Iris pigment epithelial cell (primary cell): Measurements from ENCODE around the gene CREB5.

ENCODE experiments used
- DNase-seq: peaks from one replicate; pipeline ENCODE4 v3.0.0-alpha.2; 2011; ENCODE audit warnings: low read depth

The CREB5 gene

GRCh38 chr7:28516390-28517172, 104.3 kb downstream of the CREB5 start:
- no peak for DNase-seq

DNA sequence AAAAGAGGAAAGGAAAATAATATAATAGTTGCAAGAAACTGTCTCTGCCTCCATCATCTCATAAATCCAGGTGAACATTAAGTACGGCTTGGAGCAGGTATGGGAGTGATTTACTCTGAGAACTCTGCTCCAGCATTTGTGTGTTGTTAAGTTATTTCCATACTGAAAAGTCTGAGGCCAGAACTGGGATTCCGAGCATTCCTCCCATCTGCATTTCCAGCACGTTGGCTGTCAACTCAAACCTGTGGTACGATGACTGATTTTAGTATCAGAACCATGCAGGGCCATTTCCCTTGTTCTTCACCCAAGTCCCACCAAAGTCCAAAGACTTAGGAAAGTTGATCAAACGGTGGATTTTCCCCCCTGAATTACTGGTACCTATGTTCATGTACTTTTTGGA, 104.9 kb downstream of the CREB5 start:
- no peak for DNase-seq

DNA sequence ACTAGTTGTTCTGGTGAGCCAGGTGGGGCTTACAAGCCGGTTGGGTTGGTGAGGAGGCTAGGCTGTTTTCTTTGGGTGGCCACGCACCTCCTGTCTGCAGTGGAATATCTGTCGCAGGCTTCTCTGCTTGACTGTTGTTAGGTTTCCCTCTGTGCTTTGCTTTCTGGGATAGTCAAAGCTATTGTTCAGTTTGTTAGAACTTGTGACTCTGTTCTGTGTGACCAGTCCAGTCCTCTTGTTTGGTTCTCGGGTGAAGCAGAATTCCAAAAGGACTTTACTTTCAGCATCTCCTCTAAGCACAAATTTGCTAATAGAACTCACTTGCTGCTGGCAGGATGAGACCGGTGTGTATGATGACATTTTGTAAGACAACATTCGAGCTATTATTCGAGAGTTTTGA, 105.3 kb downstream of the CREB5 start:
- DNase-seq: no peak

DNA sequence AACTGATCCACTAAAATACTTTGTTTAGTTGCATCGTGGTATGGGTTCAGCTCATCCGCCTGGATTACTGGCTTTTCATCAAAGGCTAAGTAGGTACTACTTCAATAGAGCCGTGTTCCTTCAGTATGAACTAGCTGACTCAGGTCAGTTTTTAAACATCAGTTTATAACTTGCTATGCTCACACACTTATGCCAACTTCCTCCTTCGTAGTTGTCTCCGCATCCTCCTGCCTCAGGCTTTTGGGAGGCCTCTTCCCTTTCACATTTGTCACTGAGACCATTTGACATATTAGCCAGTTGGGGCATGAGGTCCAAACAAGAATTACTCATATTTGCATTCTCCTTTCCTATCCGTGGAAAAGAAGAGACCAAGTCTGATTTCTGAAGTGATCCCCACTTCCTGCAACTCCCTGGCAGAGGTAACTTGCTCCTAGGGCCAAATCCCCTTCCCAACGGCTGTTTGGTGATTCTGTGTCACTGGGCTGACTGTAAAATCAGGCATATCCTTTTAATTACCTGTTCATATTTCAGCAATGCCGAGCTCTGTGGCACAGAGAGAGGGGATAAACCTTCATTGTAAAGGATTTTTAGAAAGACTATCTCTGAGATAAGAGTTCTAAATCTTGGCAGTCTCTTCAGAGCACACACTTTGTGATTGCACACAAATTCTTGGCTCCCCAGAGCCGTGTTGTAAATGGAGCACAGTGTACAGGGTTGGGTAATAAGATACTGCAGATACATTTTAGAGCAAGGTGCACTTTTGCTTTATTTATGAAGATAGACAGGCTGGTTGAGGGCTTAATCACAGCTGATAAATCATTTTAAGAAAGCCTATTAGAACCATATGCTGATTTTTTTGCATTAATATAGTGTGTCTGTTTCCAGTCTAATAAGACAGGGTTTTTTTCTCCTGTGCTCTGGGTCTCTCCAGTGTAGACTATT, 108.0 kb downstream of the CREB5 start:
- DNase-seq: no peak

GRCh38 chr7:28524978-28525377, 112.7 kb downstream of the CREB5 start:
- no peak for DNase-seq

DNA sequence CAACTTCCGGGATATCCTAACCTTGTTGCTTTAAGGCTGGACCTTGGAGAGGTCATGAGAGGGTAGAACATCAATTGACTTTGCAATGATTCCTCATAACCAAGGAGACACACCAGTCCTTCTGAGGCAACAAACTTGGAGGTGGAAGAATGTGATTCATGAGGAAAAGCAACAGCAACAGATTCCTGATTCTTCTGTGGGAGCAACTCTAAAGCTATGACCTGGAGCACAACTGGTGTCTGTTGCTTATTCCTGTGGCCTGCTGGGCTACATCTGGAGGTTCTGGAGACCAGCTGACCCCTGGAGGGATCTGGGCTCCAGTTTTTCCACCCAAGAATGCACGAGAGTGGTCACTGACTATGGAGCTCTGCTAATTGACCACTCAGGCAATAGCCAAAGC, 116.6 kb downstream of the CREB5 start:
- DNase-seq: no peak

DNA sequence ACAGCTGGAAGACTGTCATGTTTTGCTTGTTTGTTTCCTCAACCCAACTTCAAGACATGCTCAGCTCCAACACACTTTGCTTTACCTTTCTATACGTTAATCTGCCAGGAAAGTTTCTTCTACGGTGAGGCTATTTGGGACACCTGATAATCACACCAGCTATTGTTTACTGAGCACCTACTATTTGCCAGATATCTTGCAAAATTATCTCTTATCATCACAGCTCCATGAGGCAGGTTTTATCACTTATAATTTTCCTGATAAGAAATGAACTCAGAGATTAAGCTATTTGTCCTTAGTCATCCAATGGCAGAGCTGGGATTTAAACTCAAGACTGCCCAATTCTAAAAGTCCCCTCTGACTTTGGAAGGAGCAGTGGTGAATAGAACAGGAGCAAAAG, 117.4 kb downstream of the CREB5 start:
- no peak for DNase-seq

- peak; percentile 6 for DNase-seq
Observed at GRCh38 chr7:28530175-28530802, 118.0 kb downstream of the CREB5 start.

- no peak for DNase-seq
Observed at GRCh38 chr7:28530803-28531175, 118.5 kb downstream of the CREB5 start.

DNA sequence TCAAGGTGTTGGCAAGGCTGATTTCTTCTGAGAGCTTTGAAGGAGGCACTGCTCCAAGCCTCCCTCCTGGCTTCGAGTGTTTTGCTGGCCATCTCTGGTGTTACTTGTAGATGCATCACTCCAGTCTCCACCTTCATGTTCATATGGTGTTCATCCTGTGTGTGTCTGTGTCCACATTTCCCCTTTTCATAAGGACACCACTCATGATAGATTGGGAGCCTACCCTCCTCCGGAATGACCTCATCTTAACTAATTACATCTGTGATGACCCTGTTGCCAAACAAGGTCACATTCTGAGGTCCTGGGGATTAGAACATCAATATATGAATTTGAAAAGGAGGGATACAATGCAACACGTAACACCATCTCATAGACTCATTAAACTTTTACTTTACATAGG, 119.0 kb downstream of the CREB5 start:
- DNase-seq: no peak

DNA sequence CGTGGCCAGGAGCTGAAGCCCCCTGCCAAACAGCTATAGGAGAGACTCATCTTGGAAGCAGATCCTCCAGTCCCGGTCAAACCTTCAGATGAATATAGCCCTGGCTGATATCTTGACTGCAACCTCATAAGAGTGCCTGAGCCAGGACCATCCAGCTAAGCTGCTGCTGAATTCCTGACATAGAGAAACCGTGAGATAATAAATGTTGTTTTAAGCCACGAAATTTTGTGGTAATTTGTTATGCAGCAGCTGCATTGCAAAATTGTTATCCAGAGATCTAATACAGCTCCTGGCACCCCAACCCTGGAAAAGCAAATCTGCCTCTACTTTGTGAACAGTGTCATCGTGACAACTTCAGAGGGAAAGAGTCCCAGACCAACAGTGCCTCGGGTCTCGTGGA, 119.9 kb downstream of the CREB5 start:
- peak; percentile 2 for DNase-seq

- DNase-seq: no peak
Observed at GRCh38 chr7:28533267-28533666, 120.9 kb downstream of the CREB5 start.

DNA sequence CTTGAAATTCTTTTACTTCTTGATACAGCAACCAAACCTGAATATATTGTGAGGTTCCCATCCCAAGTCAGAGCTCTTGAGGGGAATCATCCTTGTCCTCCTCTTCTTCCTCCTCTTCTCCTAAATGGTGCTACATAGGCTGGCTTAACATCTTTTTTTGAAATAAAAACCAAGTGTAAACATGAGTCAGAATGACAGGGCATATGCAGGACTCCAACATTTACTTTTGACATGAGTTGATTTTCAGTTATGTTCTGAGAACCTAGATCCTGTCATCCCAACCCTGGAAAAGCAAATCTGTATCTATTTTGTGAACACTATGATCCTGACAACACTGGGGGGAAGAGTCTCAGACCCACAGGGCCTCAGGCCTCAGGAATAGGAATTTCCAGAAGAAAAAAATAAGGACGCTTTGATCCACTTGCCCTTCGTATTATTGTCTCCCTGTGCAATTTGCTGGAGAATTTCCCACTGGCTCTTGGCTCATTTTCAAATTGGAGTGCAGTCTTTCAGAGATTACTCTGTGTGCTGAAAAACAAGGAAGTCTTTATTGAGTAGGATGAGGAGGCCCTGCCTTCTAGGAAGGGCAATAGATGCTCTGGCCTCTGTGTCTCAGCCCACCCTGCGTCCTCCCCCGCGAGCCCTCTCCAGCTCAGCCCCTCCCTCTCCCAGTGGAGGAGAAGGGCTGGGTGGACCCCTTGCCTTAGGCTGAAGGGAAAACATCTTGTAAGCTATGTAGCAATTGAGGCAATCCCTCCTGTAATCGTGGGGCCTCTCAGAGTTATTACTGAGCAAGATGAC, 121.6 kb downstream of the CREB5 start:
- peak; percentile 32 for DNase-seq

DNA sequence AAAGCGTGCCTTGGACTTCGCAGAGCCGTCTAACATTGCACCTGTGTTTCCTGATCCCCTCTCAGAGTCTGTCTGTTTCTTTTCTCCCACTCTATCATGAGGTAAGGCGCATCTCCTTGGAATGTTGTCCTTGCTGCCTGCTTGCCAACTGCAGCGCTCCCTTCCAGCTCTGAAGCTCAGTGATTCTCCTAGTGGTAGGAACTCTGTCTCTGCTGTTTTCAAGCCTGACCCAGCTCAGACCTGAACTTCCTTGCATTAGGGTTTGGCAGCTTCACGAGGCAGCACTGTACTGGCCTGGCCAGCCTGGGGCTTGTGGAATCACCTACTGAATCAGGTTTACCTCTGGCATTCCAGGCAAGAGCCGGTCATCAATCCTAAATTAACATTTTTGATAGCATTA, 123.9 kb downstream of the CREB5 start:
- peak; percentile 46 for DNase-seq

DNA sequence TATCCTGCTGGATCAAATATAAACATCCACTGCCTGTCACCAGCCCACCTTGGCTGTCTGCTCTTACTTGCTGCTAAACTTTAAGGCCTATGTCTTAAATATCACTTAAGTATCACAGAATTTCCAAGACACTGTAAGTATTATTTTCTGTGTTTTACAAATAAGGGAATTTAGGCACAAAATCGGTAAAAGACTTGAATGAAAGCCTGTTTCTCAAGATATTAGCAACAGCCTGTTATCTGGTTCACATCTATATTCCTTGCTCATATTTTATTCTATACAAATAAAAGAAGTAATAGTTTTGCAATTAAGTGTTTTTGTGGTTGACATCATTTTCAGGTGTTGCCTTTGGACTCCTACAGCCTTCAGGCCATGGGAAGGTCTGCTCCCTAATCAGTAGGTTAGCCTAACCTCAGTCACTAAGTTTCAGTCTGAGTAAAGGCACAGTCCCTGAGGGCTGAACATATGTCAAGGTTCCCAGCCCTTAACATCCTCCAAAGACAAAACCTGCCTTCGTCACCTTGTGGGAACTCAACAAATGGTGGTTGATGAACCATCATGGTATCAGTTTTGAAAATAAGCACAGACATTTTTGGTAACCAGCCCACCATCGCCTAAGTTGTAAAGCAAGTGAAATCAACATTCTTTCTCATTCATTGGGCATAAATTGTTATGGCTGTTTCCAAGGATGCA, 127.1 kb downstream of the CREB5 start:
- DNase-seq: no peak

GRCh38 chr7:28542410-28542809, 130.1 kb downstream of the CREB5 start:
- no peak for DNase-seq

DNA sequence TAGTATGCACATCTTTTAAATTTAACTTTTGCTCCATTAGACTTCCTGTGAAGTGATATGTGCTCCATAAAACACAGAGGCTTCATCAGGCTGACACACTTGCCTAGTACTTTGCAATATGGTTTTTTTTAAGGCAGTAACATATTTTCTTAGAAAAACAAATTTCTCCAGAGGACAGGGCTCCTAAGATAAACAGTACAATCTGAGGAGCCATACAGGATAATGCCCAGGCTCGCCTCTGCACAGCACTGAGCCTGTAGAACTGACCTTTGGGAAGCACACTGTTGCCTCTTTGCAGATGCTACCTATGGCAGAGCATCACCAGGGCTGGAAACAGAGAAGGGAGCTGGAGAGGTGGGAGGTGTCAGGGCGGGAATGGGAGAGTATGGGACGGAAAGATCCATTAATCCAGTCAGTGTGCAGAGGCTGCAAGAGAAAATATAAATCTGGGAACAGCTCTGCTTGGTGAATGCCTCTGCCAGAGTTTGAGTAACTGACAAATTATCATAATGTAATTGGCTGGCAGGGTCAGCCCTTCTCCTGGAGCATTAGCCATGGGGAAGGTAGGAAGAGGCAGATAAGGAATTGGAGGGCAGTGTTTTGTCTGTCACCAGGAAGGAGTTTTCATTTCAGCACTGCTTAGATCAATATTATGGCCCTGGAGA, 132.3 kb downstream of the CREB5 start:
- no peak for DNase-seq

DNA sequence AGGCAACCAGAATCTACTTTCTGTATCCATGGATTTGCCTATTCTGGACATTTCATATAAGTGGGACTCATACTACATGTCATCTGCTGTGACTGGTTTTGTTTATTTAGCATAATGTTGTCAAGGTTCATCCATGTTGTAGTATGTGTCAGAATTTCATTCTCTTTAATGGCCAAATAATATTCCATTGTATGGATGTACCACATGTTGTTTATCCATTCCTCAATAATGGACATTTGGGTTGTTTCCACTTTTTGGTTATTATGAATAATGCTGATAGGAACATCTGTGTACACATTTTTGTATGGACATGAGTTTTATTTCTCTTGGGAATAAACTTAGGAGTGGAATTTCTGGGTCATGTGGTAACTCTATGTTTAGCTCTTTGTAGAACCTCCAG, 133.7 kb downstream of the CREB5 start:
- no peak for DNase-seq

GRCh38 chr7:28547115-28547514, 134.8 kb downstream of the CREB5 start:
- DNase-seq: no peak

DNA sequence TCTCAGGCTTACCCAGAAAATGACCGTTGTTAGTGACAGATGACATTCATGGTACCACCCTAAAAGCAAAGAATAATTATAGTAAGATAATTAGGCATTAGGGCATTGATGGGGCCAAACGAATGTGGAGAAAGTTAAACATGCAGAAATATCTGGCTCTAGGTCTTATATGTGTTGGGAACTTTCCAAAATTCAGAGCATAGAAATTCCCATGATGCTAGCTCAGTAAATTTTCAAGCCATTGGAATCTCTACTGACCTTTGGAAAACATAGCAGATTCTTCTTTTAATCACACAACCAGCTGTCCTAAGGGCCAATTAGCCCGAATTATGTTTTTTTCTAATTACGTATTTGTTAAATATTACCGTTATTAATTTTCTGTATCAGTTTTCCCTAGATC, 136.1 kb downstream of the CREB5 start:
- no peak for DNase-seq

DNA sequence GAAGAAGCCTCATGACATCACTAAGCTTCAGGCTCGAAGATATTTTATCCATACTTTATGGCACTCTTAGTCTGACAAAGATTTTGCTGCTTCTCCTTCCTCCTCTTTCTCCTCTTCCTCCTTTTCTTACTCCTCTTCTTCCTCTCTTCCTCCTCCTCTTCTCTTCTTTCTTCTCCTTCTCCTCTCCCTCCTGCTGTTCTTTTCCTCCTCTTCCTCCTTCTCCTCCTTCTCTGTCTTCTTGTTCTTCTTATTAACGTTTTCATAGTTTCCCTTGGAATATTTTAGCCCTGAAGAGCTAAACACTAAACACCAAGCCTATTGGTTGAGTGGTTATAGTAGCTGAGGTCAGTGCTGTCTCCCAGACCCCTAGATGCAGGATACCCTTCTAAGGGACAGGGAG, 137.7 kb downstream of the CREB5 start:
- no peak for DNase-seq
